GM21737 (cell line): ENCODE data around the gene PPP3CA.
"Not testable (repeated sequence)": the region's sequence is repeated elsewhere in the genome, so short reads cannot be mapped to it uniquely, and the experiment has no call there.

Source experiments
- ATAC-seq: cut with Tn5 transposase; IDR thresholded peaks from one replicate; pipeline ENCODE4 v1.9.1; 2021; ENCODE audit warnings: mild to moderate bottlenecking, moderate library complexity; ENCODE audit not compliant: unreplicated experiment

PPP3CA gene

DNA sequence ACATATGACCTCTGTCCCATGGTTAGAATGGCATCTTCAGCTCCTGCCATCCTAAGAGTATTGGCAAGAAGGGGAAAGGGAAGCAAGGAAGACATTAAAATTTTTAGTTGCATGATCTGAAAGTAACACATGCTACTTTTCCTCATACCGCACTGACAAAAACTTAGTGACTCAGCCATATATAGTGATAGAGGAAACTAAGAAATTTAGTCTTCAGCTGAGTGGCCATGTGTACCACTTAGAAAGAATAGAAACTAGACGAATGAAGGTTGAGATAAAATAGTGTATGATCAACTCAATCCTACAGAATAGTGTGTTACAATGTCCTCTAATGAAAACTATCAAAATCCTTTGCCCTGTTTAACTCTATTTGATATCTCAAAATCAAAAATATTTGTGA, 164.1 kb downstream of the PPP3CA start:
- ATAC-seq = no peak

DNA sequence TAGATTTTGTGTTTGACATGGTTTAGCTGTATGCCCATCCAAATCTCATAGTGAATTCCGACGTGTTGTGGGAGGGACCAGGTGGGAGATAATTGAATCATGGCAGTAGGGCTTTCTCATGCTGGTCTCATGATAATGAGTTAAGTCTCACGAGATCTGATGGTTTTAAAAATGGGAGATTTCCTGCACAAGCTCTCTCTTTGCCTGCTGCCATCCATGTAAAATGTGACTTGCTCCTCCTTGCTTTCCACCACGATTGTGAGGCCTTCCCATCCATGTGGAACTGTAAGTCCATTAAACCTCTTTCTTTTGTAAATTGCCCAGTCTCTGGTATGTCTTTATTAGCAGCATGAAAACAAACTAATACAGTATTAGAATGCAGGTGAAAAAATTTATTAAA, 164.6 kb downstream of the PPP3CA start:
- not testable (repeated sequence) for ATAC-seq

DNA sequence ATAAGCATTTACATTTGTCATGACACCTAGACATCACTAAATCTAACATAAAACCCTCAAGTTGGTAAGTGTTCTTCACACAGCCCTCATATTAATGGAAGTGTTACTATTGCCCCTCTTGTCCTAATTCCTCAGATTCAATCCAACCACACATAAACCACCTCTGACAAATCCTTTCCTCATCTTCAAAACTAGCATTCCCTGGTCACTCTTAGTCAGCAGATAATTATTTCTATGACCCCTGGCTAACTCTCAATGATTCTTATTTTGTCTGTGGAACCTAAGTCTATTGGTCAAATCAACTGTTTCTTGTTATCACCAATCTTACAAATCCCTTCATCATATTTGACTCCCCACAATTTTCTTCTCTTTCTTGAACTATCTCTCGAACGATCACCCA, 168.6 kb downstream of the PPP3CA start:
- ATAC-seq = no peak

DNA sequence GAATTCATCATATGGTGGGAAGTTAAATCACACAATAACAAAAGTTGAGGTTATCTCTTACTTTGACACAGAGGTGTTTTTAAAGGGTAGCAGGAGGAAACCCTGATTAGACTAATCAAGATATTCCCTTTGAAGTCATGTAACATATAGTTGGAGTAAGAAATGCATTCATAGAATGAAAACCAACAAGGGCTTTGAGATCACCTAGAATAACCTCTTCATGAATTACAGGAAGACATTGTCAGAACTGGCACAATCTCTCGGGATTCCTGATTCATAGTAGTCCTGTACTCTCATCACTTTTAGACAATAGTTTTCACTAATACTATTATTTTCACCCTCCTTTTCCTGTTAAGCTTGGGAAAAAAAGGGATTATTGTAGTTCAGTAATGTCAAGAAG, 170.2 kb downstream of the PPP3CA start:
- no peak for ATAC-seq

DNA sequence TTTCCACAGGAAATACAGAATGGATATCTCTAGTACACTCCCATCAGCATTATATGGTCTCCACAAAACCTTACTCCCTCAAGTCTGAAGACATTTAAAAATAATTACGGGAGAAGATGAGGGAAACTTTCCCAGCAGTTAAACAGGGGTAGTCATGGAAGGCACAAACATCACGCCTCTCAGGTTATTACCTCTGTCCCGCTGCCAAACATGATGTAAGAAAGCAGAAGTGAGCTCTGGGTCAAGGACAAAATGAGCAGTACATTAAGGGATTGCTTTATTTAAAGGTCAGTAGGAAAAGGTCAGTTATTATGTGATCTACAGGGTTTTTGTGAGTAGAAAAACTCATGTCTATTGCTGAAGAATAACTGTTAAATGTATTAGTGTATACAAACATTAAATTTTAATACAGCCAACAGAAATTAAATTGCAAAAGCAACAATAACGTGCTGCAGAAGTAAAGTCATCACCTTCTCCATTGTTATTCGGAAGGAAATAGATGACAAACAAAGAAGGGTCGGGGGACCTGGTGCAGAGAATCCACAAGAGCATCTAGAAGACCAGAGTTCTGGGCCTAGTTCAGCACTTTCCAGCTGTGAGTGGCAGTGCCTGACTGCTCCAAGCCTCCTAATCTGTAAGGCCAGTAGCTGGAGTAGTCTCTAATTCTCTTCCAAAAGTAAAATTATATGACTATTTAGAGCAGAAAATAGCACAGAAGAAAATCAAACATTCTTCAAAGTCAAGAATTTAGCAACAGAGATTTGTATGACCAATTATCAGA, 171.2 kb downstream of the PPP3CA start:
- ATAC-seq = no peak

DNA sequence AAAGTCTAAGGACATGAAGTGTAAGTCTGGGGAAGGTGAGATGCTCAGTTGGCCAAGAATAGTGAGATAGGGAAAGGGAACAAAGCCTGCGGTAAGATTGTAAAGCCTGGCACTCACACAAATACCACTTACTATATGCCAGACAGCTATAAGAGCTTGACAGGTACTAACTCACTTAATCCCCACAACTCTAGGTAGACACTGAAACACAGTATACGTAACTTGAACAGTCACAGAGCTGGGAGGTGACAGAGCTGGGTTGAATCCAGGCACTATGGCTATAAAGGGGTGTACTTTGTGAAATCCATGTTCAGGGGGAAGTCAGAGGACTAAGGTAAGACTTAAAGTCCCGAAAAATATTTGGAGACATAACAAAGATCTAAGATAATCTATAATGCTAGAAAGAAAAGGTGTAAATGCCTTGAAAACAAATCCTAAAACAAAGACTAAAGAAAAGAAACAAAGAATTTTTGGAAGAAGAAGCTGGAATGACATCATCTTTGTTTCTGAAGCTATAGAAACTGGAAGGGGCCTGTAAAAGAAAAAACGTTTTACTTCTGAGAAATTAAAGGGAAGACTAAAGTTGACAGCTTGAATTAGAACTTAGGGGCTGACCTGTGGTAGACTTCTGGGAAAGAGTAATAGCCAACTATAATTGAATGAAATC, 172.5 kb downstream of the PPP3CA start:
- ATAC-seq = no peak

DNA sequence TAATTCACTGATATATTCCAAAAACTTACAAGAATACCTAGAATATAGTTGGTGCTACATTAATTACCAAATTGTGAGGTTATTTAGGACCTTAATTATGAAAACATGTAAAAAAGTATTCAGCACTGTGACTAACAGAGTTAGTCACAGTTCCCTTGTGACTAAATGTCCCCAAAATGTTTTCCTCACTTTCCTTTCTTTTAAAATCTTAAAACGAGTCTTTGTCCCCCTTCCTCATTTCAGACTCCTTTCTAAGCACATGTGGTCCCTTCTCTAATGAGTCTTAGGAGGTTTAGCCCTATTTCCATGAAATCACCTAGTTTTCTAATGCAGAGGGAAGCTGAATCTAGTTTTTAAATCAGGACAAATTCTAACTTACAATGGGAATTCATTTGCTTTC, 175.0 kb downstream of the PPP3CA start:
- ATAC-seq = no peak

DNA sequence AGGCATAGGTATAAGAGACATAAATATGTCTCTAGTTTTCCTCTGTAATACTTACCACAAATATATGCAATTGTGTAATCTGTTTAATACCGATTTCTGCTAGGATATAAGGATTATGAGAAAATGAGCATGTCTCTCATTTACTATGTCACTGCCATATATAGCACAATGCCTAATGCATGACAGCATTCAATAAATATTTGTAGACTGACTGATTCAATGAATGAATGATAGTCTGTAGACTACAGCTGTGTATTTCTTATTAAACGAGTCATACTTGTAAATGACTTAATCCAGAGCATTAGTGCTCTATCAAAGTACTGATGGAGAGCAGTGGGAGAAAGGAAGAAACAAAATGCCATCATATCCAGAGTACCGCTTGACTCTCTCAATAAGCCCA, 175.6 kb downstream of the PPP3CA start:
- no peak for ATAC-seq

DNA sequence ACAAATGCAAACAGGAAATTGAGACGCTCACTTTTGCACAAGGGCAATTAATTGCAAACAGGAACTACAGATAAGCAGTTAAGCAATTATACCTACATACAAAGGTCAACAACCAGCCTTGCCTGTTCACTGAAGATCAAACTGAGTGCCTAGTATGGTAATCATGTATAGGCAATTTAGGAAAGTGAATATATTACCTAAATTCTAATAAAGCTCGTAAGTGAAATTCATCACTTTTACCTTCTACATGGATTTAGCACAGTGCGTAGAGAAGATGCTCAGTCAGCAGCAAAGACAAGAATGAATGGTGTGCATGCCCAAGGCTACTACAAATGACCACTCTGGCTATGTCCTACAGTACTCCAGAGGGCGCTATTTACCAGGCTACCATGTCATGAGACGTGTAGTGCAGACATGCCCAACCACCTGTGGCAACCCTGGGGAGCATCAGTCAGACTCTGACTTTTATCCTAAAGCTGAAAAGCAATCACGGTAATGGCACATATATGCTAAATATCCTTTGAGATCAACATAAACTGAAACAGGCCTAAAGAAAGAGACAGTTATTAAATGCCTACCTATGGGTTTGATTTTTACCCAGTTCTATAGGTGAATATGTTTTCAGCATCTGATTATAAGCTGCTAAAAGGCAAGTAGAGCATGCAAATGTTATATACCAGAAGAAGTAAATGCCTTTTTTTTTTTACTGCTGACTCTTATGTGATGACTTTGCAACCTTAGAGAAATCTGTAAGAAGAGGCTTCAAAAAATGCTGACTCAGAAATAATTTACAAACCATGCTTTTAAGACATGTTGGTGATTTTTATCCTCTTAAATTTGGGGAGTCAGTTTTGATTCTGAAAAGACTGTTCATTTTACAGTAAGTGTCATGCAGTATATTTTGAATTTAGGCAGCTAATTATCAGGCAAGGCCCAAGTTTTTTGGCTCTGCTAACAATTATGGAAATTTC, 178.0 kb downstream of the PPP3CA start:
- ATAC-seq = peak; percentile 99

DNA sequence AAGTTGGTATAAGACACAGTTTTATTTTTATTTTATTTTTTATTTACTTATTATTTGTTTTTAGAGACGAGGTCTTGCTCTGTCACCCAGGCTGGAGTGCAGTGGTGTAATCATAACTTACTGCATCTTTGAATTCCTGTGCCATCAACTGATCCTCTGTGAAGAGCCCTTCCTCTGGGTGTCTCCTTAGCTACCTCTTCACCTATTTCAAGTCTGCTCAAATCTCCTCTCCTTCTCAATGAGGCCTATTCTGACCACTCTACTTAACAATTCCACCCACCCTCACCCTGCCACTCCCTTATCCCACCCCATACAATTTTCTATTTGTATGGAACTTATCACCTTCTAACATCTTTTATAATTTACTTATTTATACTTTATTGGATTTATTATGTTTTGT, 183.4 kb downstream of the PPP3CA start:
- ATAC-seq = no peak

DNA sequence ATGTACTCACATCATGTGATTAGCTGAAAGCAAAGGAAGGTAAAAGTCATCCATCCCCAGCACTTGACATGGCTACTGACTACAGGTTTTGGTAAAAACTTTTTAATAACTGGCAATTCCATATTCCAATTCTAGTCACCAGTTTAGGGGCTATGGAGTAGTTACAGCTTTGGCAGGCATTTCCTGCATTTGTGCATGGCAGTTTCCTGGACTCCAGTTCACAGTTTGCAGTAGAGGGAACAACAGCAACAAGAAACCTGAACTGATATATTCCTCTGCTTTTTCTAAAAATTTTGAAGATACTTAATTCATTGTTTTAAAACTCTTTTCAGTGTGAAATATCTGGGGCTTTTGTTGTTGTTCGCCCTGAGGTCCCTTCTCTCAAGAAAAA, 184.3 kb downstream of the PPP3CA start:
- no peak for ATAC-seq

DNA sequence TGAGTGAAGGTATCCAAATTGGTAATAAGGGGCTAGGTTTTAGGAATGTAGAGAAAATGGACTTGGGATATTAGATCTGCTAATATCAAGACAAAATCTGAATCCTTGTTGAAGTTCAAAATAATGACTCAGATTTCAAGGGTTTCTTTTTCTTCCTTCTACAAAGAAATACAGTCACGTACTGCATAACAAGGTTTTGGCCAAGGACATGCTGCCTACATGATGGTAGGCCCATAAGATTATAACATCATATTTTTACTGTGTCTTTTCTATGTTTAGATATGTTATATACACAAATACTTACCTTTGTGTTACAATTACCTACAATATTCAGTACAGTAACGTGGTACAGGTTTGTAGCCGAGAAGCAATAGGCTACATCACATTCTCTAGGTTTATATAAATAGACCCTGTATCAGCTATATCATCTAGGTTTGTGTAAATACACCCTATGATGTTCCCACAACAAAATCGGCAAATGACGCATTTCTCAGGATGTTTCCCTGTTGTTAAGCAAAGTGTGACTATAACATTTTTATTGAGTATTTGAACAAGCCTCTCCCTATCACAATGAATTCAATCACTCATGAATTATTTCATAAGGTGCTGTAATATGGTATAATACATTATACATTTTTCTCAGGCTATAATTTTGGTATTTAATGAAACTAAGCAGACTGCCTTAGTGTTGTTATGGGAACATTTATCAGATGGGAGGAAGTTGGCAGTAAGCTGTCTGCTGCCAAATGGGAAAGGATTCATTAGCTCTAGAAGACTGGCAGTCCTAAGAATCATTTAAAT, 186.3 kb downstream of the PPP3CA start:
- ATAC-seq = no peak

DNA sequence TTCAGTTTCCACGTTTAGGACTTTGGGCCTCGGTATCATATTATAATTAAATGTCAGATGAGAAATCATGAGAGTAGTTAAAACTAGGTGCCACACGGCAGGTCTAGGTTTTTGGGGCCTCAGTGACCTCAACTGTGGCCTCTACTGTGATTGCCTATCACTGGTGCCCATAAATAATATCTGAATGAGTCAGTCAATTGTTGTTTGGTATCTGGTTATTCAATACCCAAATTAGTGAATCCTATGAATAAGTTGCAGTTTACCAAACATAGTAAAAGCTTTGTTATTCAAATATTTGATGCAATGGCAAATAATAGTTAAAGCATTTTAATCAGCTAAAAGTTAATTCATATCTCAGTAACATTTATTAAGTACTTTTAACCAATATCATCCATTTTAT, 188.8 kb downstream of the PPP3CA start:
- no peak for ATAC-seq

DNA sequence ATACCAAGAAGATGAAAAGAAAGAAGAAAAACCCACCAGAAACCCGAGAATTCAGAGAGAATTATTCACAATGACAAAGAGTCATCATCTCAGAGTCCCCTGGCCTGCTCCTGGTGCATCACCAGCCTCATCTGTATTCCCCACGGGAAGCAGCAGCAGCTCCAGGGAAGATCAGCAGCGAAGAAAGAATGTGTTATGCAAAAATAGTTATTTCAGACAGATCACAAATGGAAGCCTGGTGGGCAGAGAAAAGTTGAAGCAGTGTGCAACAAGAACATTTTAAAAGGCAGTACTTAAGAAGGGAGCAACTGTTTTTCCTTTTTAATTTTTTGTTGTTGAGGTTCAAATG, 189.2 kb downstream of the PPP3CA start:
- ATAC-seq = no peak

DNA sequence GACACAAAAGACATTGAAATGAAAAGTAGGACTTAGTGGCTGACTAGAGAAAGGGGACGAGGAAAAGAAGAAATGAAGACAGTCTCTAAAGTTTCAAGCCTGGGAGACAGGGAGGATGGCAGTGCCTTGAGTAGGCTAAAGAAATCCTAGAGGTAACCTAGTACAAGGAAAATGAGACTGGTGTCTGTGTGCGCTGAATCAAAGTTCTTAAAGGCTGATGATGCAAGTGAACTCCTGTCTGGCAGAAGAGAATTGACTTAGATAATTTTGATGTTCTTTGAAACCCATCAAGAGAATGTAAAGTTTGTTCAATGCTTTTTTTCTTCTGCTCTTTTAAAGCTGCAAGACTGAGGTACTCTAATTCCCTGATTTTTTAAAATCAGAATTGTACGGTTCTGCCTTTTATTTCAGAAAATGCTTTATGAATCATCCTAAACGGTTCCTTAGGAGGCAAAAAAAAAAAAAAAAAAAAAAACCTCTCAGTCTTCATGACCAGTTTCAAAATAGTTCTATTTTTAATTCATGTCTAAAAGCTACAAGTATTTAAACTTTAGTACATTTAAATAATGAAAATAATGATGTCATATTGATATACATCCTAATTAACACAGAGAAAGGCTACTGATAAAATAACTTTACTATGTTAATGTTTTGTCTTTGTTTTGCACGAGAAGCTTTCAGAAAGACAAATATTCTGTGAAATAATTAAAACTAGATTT, 189.8 kb downstream of the PPP3CA start:
- no peak for ATAC-seq

DNA sequence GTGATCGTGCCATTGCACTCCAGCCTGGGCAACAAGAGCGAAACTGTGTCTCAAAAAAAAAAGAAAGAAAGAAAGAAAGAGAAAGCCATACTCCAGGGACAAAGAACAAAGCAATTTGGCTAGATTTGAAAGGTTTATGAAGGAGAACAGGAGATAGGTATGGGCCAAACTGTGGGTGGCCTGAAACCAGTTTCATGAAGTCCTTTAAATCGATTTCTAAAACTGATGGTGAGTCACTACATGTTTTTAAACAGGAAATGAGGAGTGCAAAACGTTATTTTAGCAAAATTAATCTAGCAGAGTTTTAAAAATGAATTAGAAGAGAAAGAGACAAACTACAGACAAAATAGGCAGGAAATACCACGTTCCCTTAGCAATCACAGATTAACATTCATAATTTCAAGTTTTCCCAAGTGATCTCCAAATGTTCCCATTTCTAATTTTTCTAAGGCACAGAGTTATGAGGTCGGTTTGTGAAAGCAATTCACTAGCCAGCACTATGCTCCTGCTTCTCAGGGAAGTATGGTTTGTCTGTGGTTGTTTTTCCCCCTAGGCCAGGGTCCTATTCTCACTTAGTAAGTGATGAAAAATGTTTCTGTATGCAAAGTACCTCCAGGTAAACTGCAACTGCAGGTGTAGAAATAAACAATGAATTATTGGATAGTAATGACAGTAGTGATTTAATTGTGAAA, 190.6 kb downstream of the PPP3CA start:
- no peak for ATAC-seq

DNA sequence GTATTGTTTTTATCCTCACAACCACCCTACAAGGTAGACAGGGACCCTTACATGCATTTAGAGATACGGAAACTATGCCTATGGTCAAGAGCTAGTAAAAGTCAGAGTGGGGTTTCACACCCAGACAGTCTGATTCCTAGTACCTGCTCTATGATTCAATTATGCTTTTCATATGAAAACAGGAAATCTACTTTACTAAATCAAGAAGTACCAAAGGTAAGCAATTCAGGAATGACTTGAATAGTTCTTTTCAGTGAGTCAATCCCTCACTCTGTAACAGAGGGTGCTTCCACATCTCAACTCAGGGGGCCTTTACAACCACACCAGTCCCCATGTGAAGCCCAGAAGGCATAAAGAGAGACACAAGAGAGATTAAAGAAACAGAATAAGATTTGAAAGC, 191.4 kb downstream of the PPP3CA start:
- ATAC-seq = no peak

DNA sequence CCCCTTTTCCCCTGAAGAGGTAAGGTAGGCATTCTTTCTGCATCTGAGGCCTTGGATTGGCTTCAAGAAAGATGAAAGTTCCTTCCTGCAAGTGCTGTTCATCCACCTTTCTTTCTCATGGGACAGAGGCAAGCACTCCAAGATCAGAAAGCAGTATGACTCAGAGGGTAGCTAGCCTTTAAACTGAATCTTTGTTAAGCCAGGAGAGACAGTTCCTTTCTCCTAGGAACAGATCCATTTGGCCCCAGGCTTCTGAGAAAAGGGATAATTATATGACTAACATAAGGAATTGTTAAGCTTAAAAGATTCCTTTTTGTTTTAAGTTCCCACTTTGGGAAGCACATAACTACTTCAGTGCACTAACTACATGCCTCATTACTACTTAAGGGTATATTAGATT, 192.0 kb downstream of the PPP3CA start:
- ATAC-seq = no peak

DNA sequence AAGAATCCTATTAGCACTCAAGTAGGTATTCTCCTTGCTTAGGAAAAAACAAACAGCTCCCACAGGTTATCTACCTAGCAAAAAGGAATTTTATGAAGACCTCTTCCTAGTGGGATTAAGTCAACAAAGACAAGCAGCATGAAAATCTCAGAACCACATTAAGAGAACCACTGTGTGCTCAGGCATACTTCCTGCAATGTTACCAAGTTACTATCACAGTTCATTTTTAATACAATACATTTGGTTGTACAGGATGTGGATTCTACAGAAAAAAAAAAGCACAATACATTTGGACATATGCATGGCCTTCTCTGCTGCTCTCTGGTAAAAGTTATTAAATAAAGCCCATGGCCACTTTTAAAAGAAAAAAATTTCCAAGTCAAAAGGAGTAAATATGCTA, 193.7 kb downstream of the PPP3CA start:
- no peak for ATAC-seq

DNA sequence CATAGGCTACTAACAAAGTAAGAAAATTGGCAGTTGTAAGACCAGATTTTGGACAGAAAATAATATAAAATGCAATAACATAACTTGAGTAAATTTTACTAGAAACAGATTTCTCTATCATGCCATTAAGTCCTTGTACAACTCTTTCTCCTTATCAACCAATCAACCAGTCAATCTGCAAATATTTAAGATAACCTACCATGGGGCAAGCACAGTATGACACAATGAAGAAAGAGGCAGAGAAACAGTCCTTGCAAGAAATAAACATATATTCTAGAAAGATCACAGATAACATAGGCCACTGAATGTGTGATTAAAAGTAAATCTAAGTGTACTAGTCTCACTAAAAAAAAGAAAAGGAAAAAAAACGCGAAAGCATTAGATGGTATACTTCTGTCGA, 194.8 kb downstream of the PPP3CA start:
- no peak for ATAC-seq
